SHP77 (cell line): ENCODE data around the gene PTGES.

Experiments
- DNase-seq, 2 experiments: peaks; one replicate each; lab custom pipeline; 2025; lab: John Stamatoyannopoulos, UW

PTGES gene

GRCh38 chr9:129745200-129745599 is 7.6 kb downstream of the PTGES start:
- DNase-seq, result no peak

GRCh38 chr9:129740666-129741464 is 12.0 kb downstream of the PTGES start:
- no peak for DNase-seq

- no peak for DNase-seq
Observed at GRCh38 chr9:129740174-129740573, 12.7 kb downstream of the PTGES start.

DNA sequence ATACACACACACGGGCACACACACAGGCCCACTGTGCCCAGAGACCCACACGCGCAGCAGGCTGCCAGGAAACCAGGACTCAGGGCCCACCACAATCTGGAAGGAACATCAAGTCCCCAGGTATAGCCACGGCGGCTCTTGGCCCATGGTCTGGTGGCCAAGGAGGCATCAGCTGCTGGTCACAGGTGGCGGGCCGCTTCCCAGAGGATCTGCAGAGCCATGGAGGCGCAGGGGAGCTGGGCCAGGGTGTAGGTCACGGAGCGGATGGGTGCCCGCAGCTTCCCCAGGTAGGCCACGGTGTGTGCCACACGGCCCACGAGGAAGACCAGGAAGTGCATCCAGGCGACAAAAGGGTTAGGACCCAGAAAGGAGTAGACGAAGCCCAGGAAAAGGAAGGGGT is 13.4 kb downstream of the PTGES start:
- DNase-seq, result no peak

- peak; percentile 73 to 78 for DNase-seq
Observed at GRCh38 chr9:129737479-129738274, 15.2 kb downstream of the PTGES start.

DNA sequence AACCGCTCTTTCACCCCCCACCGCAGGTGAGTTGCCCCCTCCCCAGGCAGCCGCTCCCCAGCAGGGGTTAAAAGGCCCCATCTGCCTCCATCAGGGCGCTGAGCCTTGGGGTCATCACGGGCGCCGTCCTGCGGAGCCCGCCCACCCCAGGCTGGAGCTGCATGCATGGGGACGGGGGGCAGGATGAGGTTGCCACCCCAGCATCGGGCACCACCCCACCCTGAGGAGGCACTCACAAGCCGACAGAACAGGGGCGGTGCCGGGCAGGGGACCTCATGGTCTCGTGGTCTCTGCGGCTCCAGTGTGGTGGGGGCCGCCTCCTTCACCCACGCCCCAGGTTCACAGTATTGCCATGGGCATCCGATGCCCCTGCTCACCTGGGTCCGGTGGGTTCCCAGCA is 16.5 kb downstream of the PTGES start:
- no peak for DNase-seq

GRCh38 chr9:129735546-129735945 is 17.3 kb downstream of the PTGES start:
- DNase-seq, result no peak

DNA sequence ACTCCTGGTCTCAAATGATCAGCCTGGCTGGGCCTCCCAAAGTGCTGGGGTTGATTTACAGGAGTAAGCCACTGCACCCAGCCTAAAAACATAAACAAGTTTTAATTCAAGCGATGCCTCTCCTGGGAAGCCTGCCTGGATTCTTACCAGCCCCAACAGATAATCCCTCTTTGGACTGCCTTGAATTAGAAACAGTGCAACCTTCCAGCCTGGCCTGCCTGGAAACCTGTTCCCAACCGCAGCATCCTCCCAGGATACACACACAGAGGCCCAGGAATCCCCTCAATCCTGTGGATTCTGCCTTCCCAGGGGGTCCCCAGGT is 19.2 kb downstream of the PTGES start:
- no peak for DNase-seq

GRCh38 chr9:129732946-129733631 is 19.8 kb downstream of the PTGES start:
- DNase-seq, result no peak

GRCh38 chr9:129732100-129732499 is 20.7 kb downstream of the PTGES start:
- DNase-seq, result no peak

DNA sequence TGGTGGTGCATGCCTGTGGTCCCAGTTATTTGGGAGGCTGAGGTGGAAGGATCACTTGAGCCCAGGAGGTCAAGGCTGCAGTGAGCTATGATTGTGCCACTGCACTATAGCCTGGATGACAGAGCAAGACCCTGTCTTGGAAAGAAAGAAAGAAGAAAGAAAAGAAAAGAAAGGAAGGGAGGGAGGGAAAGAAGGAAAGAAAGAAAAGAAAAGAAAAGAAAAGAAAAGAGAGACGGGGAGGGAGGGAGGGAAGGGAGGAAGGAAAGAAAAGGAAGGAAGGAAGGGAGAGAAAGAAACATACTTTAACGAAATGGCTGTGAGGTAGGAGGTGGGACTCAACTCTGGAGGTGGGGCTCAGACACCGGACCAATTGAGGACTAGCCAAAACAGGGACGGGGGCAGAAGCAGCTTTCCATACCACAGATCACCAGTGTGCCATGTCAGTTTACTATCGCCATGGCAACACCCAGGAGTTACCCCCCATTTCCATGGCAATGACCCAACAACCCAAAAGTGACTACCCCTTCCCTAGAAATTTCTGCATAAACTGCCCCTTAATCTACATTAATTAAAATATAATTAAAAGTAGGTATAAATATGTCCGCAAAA is 21.3 kb downstream of the PTGES start:
- no peak for DNase-seq

DNA sequence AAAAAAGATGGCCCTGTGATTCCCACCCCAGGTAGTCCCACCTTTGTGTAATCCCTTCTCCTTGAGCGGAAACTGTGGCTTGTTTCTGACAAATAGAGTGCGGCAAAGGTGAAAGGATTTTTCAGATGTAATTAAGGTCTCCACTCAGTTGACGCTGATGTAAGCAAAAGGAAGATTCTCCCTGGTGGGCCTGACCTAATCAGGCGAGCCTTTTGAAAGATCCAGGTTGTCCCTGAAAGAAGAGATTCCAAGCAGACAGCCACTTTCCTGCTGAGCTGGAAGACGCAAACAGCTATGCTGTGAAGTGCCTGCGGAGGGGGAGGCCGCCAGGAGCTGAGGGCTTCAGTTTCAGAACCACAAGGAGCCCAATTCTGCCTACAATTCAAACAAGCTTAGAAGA is 24.1 kb downstream of the PTGES start:
- no peak for DNase-seq

GRCh38 chr9:129726322-129727160 is 26.3 kb downstream of the PTGES start:
- DNase-seq, result peak; percentile 74 to 78

GRCh38 chr9:129725795-129726251 is 27.0 kb downstream of the PTGES start:
- DNase-seq, result no peak

DNA sequence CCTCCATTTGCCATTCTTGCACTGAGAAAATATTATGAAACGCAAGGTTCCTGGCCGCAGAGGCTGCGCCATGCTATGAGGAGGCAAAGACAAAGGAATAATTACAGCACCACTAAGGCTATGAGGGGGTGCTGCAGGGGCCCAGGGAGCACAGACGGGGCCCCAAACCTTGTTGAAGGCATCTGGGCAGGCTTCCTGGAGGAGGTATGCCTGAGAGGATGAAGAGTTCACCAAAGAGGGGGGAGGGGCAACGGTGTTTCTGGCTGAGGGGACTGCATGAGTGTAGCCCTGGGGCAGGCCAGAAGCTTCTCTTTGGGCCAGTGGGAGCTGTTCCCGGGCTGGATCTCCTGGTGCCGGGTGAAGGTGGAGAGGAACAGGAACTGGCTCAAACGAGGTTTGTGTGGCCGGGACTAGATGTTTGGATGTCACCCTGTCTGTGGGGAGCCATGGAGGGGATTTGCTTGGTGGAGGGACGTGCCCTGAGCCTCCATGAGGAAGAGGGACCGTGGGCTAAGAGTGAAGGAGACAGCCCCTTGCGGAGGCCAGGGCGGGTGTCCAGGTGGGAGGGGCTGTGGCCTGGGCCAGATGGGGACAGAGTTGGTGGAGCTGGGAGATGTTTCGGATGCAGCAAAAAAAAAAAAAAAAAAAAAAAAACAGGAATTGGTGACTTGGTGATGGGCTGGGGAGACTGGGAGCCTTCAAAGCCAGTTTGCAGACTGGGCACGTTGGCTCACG is 28.2 kb downstream of the PTGES start:
- no peak for DNase-seq

DNA sequence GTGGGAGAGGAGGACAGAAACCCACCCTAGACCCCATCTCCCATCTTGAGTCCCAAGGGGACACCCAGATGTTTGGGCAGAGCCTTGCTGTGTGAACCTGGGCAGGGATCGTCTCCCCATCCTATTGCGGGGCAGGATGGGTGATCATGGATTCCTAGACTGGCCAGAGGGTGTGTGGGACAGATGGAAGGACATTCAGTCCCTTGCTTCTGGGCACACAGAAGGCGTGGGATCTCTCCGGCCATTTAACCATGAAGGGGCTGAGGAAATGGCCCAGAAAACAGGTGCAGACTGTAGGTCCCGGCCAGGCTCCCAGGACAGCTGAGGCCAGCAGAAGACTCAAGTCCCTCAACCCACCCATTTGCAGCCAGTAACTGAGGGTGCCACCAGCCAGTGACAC is 29.9 kb downstream of the PTGES start:
- DNase-seq, result no peak

DNA sequence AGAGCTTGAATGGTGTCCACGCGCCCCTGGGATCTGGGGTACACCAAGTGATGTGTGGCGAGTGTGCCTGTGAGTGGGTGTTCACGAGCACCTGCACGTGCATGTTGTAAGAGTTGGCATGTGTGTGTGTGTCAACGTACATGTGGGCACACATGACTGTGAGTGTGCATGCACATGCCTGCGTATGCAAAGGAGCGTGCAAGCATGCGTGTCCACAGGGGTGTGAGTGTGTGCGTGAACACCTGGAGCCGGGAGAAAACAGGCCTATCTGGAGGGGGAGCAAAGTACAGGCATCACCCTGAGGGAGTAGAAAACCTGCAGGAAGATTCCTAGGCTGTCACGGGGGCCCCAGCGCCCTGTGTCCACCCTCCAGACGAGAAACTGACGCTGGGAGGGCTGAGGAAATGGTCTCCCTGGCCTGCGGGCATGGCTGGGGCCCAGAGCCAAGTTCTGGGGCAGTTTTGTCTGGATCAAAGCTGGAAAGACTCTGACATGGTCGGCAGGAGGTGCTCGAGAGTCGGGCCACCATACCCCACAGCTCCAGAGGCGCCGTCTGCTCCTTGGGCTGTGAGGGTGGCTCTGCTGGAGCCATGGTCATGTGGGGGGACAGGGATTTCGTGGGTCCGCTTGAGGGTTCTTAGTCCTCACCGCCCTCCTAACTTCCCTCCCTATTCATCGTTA is 31.8 kb downstream of the PTGES start:
- DNase-seq, result no peak

DNA sequence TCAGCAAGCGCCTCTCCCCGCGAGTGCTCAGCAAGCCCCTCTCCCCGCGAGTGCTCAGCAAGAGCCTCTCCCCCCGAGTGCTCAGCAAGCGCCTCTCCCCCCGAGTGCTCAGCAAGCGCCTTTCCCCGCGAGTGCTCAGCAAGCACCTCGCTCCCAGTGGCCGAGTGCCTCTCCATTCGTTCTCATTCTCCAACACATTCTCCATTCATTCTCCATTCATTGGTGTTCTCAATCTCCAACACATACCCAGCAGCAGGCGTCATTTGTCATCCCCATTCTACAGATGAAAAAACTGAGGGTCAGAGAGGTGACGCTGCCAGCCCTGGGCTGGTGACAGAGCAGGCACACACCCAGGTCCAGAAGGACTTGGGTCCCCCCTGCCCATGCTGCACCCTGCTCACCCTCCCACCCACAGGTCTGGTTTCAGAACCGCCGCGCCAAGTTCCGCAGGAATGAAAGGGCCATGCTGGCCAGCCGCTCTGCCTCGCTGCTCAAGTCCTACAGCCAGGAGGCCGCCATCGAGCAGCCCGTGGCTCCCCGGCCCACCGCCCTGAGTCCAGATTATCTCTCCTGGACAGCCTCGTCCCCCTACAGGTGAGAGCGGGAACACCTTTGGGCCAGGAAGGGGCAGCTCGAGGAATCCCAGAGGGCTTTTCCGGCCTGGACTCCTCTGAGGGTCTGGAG is 32.5 kb downstream of the PTGES start:
- peak in 1 of 2 experiments; percentile 13 for DNase-seq

DNA sequence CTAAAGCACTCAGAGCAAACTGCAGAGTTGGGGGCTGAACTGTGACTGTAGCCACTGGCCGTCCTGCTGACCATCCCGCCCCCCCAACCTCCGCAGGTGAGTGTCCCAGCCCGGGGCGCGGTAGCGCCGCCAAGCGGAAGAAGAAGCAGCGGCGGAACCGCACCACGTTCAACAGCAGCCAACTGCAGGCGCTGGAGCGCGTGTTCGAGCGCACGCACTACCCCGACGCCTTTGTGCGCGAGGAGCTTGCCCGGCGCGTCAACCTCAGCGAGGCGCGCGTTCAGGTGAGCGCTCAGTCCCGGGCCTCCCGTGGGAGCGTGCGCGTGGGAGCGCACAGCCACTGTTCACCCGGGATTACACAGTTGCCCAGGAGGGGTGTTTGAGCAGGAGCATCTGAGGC is 33.7 kb downstream of the PTGES start:
- no peak for DNase-seq

GRCh38 chr9:129718647-129719046 is 34.2 kb downstream of the PTGES start:
- DNase-seq, result no peak
